Dedifferentiated amniotic fluid mesenchymal stem cell (primary cell): ENCODE data around the gene CLSTN2.

Experiments
- DNase-seq: peaks from one replicate; pipeline ENCODE4 v3.0.0-alpha.2; 2016; ENCODE audit errors: extremely low spot score

Gene CLSTN2

DNA sequence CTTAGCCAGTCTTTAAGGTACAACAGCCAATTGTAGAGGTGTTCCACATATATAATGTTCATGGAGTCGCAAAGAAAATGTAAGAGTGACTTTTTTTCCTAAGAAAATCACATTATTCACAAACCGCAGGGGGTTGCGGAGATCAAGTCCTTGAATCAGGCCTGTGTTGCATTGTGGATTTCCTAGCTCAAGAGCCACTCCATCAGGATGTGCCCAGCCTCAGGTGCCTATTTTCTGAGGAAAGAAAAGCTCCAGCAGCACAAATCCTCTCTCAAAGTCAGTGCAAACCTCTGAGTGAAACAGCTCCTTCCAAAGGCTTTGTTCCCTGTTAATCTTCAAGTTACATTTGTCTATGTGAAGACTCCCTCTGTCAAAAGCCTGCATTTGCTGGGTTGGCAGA, 349.4 kb downstream of the CLSTN2 start:
- DNase-seq = no peak

DNA sequence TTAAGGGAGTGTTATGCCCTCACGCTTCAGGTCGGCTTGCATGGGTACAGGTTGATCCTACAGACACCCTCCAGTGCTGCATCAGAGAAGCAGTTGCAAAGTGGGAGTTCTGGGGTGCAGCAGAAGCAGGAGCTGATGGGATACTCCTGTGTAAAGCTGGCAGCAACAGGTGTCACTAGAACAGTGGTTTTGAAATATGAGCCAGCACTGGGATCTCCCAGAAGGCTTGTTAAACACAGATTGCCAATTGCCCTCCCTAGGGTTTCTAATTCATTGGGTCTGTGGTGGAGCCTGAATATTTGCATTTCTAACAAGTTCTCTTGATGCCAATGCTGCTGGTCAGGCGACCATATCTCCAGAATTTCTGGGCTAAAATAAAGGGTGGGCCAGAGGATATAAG, 350.4 kb downstream of the CLSTN2 start:
- no peak for DNase-seq

DNA sequence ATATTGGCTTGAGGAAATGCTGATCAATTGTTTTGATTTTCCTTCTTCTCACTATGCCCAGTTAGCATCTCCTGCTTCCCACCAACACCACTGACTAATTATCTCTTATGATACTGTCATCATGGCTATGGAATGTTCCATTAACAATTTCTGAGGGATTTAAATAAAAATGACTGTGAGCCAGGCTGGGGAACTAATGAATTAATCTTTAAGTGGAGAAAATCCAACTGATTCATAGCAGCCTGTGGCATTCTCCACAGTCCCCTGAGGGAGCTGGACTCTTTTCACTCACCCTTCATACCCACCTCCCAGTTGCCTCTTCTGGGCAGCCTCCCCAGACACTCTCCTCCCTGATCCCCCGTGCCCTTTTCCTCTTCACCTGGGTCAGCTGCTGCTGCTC, 353.6 kb downstream of the CLSTN2 start:
- no peak for DNase-seq

DNA sequence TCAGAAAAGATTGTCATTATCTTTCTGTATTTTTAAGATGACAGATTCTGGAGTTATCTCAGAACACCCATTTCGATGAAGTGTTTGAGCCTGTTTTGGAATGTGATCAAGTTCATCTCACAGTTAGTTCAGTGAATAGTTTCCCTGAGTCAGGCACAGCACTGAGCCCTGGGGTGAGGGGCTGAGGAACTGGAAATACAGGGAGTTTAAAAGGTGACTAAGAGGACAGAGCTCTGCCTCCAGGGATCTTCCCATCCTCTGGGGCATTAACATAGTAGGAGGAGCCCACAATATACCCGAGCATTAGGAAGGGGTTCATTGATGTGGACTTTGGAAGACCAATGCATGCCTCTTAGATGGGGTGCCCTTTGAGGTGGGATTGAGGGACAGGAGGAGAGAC, 355.1 kb downstream of the CLSTN2 start:
- no peak for DNase-seq

DNA sequence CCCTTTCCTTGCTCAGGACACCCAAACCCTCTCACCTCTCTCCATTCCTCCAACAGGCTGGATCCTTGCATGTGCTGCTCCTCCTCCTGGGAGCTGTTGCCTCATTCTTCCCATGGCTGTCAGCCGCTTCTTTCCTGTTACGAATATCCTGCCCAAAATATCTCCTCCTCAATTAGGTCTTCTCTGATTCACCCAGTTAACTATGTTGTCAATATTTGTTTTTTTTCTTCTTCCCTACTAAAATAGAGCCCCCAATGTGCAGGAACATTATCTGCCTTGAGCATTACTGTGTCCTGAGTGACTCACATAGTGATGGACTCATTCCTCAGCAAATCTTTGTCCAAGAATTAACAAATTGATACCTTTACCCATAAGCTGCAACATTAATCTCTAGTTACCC, 357.2 kb downstream of the CLSTN2 start:
- DNase-seq = no peak

DNA sequence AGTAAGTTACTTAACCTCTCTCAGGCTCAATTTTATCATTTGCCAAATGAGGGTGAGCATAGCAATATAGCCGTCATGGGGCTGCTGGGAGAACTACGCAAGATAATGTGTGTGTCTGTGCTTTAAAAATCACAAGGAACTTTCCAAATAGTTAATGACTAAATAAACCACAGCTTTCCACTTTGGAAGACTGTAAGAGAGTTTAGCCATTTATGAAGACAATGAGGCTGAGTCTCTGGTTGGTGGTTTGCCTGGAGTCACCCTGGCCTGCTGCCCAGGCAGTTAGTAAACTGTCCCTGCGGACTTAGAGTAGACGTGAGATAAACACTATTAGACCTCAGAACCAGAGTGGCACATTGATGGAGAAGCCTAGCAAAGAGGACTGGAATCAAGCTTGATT, 357.7 kb downstream of the CLSTN2 start:
- peak; percentile 61 for DNase-seq

DNA sequence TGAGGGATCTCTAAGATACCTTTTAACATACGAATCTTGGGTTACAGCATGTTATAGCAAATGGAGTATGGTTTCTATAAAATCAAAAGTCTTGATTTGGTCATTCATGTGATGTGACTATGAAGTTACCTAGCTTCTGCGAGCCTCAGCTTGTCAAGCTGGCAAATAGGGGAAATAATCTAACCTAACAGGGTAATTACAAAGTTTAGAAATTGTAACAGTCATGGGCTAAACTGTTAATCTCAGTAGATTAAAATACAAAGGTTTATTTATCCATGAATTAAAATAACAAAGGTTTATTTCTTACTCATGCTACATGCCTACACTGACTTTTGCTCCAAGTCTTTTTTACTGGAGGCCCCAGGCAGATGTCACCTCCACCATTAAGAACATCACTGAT, 359.1 kb downstream of the CLSTN2 start:
- DNase-seq = no peak

DNA sequence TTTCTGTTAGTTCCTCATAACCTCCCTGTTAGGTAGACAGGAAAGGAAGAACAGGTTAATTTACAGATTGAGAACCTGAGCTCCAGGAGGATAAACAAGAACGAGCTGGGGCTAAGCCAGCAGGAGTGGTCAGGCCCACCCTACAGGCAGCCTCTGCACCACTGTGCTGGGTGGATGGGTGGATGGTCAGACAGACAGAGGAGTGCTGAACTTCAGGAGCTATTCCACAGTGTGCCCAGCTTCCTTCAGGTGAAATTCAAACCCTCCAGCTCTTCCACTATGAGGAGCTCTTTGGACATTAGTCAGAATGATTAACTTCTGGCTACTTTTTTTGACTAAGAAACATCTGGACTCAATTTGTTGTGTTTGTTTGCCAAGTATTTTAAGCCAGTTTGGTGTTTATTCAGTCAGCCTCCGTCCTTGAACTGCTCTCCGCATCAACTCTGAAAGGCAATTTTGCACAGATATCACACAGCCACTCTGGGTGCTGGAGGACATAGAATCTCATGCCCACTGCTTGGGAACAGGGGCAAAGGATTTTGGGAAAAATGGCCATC, 361.9 kb downstream of the CLSTN2 start:
- peak; percentile 58 for DNase-seq

DNA sequence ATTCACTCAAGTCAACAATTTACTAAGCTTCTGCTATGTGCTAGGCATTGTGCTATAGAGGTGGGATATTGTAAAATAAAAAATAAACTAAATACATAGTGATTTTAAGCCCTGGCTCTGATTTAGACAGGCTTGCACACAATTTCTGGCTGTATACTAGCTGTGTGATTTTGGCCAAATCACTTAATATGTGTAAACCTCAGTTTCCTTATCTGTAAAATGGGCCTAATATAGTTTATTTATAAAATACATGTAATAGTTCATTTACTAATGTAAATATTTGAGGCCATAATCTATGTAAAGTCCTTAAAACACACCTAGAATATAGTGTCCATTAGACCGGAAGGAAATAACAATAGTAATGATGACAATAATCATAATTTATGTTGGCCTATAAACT, 363.1 kb downstream of the CLSTN2 start:
- no peak for DNase-seq

DNA sequence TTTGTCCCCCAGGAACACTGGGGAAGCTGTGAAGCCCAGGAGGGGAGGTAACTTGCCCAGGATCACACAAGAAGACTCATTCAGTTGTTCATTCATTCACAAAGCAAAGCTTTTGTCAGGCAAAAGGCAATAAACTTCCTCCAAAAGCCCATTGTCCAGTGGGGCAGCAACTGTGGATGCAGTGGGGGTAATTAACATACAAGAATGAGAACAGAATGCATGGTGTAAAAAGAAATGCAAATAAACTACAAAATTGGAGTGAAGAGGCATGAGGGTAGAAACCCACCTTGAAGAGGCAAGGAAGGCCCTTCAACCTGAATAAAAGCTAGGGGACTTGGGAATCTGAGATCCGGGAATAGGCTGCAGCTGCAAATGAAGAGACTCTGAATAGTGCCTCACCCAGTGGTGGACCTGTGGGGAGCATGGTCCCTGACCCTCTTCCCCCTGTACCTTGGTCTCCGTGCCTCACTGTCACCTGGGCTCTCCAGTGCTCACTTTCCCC, 363.6 kb downstream of the CLSTN2 start:
- DNase-seq = no peak

DNA sequence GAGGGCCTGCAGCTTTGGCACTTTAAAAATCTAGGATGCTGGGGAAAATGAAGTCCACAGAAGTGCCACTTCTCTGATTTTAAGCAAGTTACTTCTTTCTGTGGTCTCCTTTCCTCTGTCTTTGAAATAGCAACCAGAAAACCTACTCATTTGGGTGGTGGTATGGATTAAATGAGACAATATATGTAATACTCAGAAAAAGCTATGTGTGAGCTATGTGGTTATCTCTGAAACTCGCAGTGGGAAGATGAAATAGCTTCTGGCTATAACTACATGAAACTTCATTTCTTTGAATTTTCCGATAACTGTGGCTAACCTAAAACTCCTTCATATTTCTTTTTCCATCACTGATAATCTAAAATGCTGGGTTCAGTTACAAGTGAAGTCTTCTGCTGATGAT, 368.9 kb downstream of the CLSTN2 start:
- DNase-seq = no peak

DNA sequence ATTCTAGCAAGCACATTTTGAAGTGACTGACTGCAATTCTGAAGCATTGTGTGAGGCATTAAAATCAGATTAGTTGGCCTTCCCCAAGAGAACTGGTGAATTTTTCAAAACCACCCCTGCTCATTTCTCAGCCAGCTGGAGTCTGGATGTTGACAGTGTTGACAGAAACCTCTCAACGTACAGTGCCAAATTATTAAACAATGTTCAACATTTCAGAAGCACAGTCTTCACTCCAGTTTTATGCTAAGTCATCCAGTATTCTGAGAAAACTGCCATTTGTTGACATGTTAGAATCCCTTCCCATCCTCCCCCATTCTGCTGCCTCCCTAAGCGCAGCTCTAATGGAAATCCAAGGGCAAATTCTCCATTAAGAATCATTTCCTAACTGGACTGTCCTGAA, 373.6 kb downstream of the CLSTN2 start:
- no peak for DNase-seq

DNA sequence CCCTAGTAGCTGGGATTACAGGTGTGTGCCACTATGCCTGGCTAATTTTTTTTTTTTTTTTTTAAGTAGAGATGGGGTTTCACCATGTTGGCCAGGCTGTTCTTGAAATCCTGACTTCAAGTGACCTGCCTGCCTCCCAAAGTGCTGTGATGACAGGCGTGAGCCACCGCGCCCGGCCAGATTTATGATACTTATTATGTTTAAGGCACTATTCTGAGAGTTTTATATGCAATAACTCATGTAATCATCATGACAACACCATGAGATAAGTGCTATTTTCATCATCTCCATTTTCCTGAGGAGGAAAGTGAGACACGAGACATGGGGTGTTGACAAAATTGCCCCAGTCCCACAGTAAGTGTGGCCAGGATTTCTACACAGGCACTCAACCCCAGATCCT, 376.4 kb downstream of the CLSTN2 start:
- DNase-seq = no peak

DNA sequence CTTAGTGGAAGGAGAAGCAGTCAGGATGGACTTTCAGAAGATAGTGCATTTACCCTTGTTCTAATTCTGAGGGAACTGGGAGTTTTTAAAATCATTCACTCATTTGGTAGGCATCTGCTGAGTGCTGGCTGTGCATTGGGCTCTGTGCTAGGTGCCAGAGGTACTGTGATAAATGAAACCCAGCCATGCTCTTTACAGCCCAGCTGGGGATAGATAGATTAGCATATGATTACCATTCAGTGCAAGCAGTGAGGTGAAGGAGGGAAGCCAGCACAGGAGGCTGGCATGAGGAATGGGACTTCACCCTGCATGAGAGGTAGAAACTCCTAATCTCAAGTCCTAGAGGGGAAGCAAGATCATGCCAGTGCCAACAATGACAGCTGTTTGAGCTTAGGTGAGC, 381.0 kb downstream of the CLSTN2 start:
- no peak for DNase-seq

DNA sequence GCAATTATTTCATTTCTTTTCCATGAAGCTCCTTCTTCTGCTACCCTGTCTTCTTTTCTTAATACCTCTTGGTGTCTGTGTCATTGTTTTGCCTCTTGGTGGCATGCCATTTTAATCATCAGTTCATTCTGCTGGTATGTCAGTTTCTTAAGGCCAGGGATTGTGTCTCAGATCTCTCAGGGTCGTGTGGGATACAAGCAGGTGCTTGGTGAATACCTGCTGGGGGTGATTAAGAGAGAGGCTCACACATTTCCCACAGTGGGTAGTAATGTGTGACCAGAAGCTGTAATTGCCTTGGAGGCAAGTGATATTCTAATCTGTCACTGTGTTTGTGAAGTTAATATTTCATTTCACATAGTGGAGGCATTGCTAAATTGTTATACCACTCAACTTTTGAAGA, 381.5 kb downstream of the CLSTN2 start:
- DNase-seq = no peak

DNA sequence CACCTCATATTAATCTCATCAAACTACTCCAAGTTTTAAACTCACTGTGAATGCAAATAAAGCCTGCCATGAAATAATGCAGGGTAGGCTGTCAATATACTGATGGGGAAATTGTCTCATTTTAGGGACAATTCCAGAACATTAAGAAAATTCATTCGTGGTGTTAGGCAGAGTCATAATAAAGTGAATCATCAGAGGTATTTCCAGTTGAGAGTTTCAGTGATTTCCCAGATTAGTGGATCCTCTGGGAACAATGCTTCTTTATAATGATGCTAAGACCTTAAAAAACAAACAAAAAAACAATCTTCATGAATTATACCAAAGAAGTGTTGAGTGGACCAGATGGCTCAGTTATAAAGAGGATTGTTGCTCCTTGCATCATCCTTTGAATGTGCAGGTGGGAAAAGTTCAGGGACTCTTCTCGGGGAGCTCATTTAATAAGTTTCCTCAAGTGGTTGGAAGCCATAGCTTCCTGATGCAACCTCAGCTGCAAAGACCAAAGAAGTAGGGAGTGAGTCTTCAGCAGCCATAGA, 381.9 kb downstream of the CLSTN2 start:
- DNase-seq = no peak

DNA sequence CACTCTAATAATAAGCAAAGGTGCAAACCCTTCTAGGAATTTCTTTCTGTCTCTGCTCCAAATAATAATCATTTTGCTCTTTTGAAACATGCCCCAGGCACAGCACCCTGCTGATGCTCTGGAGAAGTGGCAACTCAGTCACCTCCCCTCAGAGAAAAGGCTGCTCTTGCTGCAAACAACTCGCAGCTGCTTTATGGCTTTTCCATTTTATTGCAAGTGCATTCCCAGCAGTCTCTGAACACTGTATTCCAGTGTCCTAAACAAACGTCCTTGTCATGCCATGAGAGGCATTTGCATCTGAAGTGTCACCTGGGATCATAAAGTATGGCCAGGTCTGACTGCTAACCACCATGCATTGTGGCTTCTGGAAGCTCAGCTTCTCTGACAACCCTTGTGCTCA, 384.8 kb downstream of the CLSTN2 start:
- DNase-seq = no peak

DNA sequence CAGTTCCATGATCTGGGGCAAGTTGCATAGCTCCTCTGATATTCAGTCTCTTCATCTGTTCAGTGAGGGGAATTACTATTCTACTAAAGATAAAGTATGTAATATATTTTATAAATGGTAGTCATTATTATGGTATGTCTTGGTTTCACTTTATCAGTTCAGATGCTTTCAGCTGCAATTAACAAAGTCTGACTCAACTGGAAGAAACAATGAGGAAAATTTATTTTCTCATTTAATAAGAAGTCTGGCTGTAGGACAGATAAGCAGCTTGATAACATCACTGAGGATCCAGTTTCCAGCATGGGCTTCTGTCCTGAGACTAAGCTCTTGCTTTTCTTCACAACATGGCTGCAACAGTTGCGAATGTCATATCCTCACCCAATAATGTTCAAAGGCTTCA, 388.6 kb downstream of the CLSTN2 start:
- no peak for DNase-seq

DNA sequence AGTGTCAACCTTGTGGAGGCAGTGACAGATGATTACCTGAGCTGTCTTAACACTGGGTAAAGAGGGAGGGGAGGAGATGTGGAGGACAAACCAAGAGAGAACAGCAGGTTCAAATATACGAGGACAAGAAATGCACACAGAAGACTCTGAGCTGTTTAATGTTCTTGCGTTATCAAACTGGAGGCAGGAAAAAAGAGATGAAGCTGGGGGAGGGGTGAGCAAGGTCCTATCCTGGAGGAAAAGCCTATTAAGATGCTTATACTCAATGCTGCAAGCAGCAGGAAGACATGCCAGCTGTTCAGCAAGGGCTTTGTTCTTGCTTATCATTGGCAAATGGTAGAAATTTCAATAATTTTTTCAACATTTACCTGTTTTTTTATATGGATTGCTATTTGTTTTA, 397.1 kb downstream of the CLSTN2 start:
- no peak for DNase-seq

DNA sequence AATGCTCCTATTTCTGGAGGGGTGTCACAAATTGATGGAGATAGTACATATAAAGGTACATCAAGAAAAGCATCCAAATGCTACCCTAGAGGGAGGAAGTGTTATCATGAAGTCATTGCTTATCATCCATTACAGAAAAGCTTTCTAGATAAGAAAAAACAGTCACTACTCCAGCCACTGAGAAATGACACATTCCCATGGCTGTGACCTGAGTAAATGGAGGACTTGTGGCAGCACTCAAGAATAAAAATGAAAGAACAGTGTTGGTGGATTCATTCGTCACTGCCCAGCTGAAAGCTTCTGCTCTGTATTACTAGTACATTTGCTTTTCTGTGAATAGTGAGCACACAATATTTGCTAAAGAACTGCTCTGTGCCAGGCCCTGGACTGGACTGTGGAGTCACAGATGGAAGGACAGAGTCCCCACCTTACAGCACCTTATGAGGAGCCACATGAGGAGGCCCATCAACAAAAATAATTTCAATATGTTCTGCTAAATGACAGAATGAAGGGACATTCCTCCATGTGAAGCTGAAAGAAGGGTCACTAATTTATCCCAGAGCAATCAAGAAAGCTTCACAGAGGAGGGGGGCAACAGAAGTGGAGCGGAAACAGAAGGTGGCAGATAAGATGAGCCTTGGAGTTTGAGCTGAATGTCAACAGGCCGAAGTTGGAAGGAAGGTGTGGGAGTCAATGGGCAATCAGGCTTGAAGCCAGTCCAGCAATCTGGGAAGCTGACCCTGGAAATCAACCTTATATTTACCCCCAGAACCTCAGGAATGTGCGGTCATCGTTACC, 399.3 kb downstream of the CLSTN2 start:
- DNase-seq = no peak

DNA sequence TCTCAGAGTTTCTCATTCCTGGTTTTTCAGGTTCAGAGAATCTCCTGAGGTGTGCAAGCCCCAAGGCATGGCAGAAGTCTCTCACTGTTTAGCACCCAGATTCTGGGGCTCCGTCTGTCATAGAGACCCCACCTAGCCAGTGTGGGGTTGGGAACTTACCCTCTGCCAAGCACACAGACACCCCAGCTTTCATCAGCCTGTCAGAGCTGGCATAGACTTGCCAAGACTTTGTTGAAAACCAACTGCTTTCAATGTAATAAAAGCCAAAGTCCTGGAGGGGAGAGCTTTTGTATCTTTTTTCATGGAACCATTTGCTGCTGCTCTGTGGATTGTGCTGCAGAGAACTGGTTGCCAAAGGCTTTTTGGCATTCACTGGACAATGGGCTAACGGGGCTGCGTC, 401.5 kb downstream of the CLSTN2 start:
- DNase-seq = no peak

DNA sequence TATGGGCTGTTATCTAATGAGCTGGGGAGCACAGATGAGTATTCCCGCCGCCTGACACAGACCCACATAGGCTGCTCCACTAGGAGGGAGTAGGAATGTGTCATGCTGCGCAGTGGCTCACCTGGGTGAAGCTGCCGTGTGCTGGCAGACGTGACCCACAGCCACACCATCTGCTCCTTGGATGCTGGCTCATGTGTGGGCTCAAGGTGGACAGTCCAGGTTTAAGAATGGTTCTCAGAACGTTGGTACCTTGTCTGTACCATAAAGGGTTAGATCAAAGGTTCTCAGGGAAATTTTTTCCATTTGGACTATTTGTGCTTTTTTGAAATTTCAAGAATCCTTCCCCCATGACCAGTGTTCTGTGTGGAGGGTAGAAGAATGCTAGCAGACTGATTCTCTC, 403.9 kb downstream of the CLSTN2 start:
- no peak for DNase-seq

DNA sequence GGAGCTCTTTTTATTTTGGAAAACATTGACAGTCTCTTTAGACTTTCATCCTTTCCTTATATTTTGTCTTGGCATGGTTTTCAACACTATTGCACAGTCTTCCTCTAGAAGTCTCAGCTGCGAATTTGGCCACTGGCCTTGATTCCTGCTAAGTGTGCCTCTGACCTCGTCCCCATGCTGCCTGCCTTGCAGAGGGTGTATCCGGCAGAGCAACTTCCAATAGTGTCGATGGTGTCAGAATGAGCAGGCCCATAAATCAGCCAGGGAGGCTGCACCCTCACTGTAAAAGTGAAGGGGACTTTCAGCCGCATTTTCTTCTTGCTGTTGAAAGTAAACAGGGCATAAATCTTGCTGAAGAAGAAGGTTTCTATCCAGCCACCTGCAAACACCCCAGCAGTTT, 406.2 kb downstream of the CLSTN2 start:
- no peak for DNase-seq
